Measurements from ENCODE around the gene SNX2.

The SNX2 gene

GRCh38 chr5:122874179-122874875 lies 99.4 kb downstream of the SNX2 start:
- no peak overlapping the region for H3K27ac ChIP-seq
- TF ChIP-seq CTCF (IDR thresholded peaks at IDR 0.05) (no peak), ZFX (IDR thresholded peaks at IDR 0.05; ENCODE audit: borderline replicate concordance) (no peak)

- no peak overlapping the region for H3K27ac ChIP-seq
- no peak for TF ChIP-seq CTCF (IDR thresholded peaks at IDR 0.05)
- no peak for TF ChIP-seq ZFX (IDR thresholded peaks at IDR 0.05; ENCODE audit: borderline replicate concordance)
These were observed 102.6 kb downstream of the SNX2 start for GRCh38 chr5:122877518-122877917.

GRCh38 chr5:122879076-122879475 lies 104.2 kb downstream of the SNX2 start:
- TF ChIP-seq CTCF (IDR thresholded peaks at IDR 0.05) (no peak), ZFX (IDR thresholded peaks at IDR 0.05; ENCODE audit: borderline replicate concordance) (no peak)
- no peak overlapping the region for H3K27ac ChIP-seq
